ENCODE measurements around the gene INTS4.
"Not testable (repeated sequence)": the region's sequence is repeated elsewhere in the genome, so short reads cannot be mapped to it uniquely, and the experiment has no call there.

Gene INTS4

GRCh38 chr11:78022397-78023396 lies 28.2 kb upstream of the INTS4 start, which contains the start of gene KCTD14:
Gene KCTD14 (minus strand): TSS chr11:78023276. CDS start chr11:78023249, 27 bp downstream.
- no peak for DNase-seq (ENCODE audit: low read depth in 2 of 2)

GRCh38 chr11:78021611-78022010 lies 27.1 kb upstream of the INTS4 start:
- DNase-seq (ENCODE audit: low read depth in 2 of 2), result no peak

GRCh38 chr11:78020246-78020645 lies 25.8 kb upstream of the INTS4 start:
- no peak for DNase-seq (ENCODE audit: low read depth in 2 of 2)

DNA sequence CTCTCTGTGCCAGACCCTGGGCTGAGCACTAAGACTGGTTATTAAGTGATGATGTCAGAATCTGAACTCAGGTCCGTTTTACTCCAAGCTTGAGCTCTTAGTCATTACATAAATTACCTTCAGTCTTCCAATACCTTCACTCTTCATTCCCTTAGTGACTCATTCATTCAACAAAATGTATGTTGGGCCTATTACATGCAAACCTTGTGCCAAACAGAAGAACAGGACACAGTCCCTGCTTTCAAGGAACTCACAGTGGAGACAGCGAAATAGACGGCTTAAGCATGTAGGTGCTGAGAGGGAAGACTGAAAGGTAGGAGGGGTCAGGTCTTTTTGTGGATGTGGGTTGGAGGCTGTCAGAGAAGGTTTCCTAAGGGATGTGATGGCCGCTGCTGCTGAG lies 25.3 kb upstream of the INTS4 start:
- DNase-seq (ENCODE audit: low read depth in 2 of 2), result no peak

- DNase-seq (ENCODE audit: low read depth in 2 of 2), result no peak
Measured at GRCh38 chr11:78015878-78016277, 21.4 kb upstream of the INTS4 start.

DNA sequence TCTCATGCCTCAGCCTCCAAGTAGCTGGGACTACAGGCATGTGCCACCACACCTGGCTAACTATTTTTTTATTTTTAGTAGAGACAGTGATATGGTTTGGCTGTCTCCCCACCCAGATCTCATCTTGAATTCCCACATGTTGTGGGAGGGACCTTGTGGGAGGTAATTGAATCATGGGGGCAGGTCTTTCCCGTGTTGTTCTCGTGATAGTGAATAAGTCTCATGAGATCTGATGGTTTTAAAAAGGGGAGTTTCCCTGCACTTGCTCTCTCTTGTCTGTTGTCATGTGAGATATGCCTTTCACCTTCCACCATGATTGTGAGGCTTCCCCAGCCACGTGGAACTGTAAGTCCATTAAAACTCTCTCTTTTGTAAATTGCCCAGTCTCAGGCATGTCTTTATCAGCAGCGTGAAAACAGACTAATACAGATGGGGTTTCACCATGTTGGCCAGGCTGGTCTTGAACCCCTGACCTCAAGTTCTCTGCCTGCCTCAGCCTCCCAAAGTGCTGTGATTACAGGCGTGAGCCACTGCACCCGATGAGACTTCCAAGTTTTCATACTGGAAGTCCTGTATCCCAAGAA lies 20.6 kb upstream of the INTS4 start:
- not testable (repeated sequence) for DNase-seq (ENCODE audit: low read depth in 2 of 2)

GRCh38 chr11:78011301-78011700 lies 16.8 kb upstream of the INTS4 start:
- DNase-seq (ENCODE audit: low read depth in 2 of 2), result no peak

GRCh38 chr11:78010755-78011154 lies 16.3 kb upstream of the INTS4 start:
- DNase-seq (ENCODE audit: low read depth in 2 of 2), result no peak

DNA sequence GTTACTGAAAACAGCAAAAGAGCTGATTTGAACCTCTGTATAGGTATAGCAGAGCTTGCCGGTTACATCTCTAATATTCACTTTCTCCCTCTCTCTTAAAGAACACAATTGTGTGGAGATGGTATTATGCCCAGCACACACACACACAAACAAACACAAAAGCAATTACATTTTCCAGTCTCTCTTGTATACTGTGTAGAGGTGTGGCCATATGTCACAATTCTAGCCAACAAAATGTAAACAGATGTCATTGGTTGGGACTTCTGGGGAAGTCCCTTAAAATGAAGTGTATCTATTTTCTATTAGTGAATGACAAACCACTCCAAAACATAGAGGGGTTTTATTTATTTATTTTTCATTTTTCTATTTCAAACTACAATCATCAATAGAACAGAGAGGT lies 15.8 kb upstream of the INTS4 start:
- no peak for DNase-seq (ENCODE audit: low read depth in 2 of 2)

- DNase-seq (ENCODE audit: low read depth in 2 of 2), result no peak
Measured at GRCh38 chr11:78009062-78009461, 14.6 kb upstream of the INTS4 start.

- peak in 1 of 2 donors; percentile 24 for DNase-seq (ENCODE audit: low read depth in 2 of 2)
Measured at GRCh38 chr11:78000193-78000592, 5.7 kb upstream of the INTS4 start.

DNA sequence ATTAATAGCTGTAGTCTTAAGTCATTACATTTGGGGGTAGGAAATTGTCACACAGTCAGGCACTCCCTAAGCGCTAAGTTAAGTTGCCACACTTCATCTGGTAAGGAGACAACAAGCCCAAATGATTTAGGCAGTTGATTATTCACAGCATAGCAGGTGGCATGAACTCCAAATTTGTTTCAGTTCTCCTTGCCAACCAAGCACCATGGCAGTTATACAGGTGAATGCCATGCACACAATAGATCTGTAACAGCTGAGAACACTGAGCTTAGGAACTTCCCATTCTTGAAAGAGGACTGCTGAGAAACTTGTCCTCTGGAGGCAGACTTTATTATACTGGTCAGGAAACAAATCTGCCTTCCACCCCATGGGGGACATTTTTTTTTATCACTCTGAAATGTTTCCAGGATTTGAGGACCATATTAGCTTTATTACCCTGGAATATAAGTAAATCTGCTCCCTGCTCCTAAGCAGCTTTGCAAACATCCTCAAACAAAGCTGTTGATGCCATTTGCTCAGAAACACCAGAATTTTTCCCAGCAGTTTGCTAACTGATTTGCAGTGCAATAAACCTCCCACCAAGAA lies 5.1 kb upstream of the INTS4 start:
- no peak for DNase-seq (ENCODE audit: low read depth in 2 of 2)

GRCh38 chr11:77993902-77994301 lies 566 bp downstream of the INTS4 start:
- DNase-seq (ENCODE audit: low read depth in 2 of 2), result no peak

DNA sequence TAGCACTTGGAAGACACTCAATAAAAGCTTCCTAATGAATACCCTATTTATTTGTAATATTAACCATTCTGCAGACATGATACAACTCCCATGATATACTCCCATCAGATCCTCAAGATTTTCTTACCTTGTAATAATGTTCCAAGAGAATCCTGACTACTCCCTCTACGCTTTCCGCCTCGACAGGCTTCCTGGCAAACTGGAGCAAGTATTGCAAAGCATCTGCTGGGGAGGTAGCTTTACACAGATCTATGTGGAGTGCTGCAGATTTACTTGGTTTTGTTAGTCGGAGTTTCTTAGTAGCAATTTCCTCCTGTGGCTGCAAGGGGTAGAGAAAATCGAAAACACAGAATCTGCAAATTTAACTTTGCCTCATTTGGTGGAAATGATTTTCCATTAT lies 3.5 kb downstream of the INTS4 start:
- no peak for DNase-seq (ENCODE audit: low read depth in 2 of 2)

DNA sequence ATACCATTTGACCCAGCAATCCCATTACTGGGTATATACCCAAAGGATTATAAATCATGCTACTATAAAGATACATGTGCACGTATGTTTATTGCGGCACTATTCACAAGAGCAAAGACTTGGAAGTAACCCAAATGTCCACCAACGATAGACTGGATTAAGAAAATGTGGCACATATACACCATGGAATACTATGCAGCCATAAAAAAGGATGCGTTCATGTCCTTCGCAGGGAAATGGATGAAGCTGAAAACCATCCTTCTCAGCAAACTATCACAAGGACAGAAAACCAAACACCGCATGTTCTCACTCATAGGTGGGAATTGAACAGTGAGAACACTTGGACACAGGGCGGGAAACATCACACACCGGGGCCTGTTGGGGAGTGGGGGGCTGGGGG lies 8.0 kb downstream of the INTS4 start:
- DNase-seq (ENCODE audit: low read depth in 2 of 2), result not testable (repeated sequence)

- no peak for DNase-seq (ENCODE audit: low read depth in 2 of 2)
Measured at GRCh38 chr11:77981346-77981947, 13.0 kb downstream of the INTS4 start.

GRCh38 chr11:77968337-77968736 lies 26.1 kb downstream of the INTS4 start:
- no peak for DNase-seq (ENCODE audit: low read depth in 2 of 2)

GRCh38 chr11:77967753-77968152 lies 26.7 kb downstream of the INTS4 start:
- no peak for DNase-seq (ENCODE audit: low read depth in 2 of 2)

- no peak for DNase-seq (ENCODE audit: low read depth in 2 of 2)
Measured at GRCh38 chr11:77967121-77967520, 27.3 kb downstream of the INTS4 start.

- no peak for DNase-seq (ENCODE audit: low read depth in 2 of 2)
Measured at GRCh38 chr11:77966338-77966737, 28.1 kb downstream of the INTS4 start.

- no peak for DNase-seq (ENCODE audit: low read depth in 2 of 2)
Measured at GRCh38 chr11:77959434-77959833, 35.0 kb downstream of the INTS4 start.

- not testable (repeated sequence) for DNase-seq (ENCODE audit: low read depth in 2 of 2)
Measured at GRCh38 chr11:77958583-77959177, 35.8 kb downstream of the INTS4 start.

All from activated CD4-positive, alpha-beta T cell treated with anti-CD3 and anti-CD28 coated beads for 24 hours (primary cell).